BE2C (cell line): ENCODE data around the gene MAGI2.

ENCODE experiments used
- DNase-seq: peaks from one replicate; pipeline ENCODE4 v3.0.0-alpha.2; 2020
- H3K27me3 ChIP-seq: fragments of 250-450 bp; sonication (Bioruptor Pico); 2 replicates; pipeline ENCODE4 v1.5.1; 2020; ENCODE audit warnings: mild to moderate bottlenecking
- H3K36me3 ChIP-seq: fragments of 250-450 bp; sonication (Bioruptor Pico); 2 replicates; pipeline ENCODE4 v1.5.1; 2020; ENCODE audit warnings: mild to moderate bottlenecking
- H3K4me1 ChIP-seq: fragments of 250-450 bp; sonication (Bioruptor Pico); 2 replicates; pipeline ENCODE4 v1.5.1; 2020
- H3K4me3 ChIP-seq: 2 replicates; pipeline ENCODE4 v1.5.1; 2011; ENCODE audit warnings: low read depth, low read length
- H3K9me3 ChIP-seq: fragments of 250-450 bp; sonication (Bioruptor Pico); 2 replicates; pipeline ENCODE4 v1.5.1; 2020
- TF ChIP-seq, protein P1 (sequence below): IDR thresholded peaks from 2 replicates; pipeline ENCODE4 v1.5.1; 2012; ENCODE audit warnings: mild to moderate bottlenecking, low read depth, low read length

Gene MAGI2

DNA sequence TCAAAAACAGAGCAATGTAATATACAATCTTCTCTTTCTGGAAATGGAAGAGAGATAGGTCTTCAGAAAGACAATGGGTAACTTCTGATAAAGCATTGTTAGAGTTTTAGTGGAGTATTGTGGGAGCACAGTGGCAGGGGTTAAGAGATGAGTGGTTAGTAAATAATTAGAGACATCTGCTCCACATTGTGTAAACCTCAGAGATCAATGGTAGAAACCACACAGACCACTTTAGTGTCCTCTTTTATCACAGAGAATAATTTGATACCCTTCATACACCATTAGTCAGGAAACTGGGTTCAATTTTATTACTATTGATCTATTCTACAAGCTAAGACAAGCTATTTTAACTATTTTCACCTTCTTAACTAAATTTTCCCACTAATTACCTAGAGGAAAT is 35.9 kb upstream of the MAGI2 start:
- no peaks in the 10 kb centered on the region for H3K36me3 ChIP-seq
- H3K4me1 ChIP-seq = peaks cover 4% of the 10 kb centered on the region; the same call in 1 of the 2 replicates
- H3K4me3 ChIP-seq = no peak overlapping the region
- no peaks in the 10 kb centered on the region for H3K9me3 ChIP-seq
- TF ChIP-seq, protein P1, sequence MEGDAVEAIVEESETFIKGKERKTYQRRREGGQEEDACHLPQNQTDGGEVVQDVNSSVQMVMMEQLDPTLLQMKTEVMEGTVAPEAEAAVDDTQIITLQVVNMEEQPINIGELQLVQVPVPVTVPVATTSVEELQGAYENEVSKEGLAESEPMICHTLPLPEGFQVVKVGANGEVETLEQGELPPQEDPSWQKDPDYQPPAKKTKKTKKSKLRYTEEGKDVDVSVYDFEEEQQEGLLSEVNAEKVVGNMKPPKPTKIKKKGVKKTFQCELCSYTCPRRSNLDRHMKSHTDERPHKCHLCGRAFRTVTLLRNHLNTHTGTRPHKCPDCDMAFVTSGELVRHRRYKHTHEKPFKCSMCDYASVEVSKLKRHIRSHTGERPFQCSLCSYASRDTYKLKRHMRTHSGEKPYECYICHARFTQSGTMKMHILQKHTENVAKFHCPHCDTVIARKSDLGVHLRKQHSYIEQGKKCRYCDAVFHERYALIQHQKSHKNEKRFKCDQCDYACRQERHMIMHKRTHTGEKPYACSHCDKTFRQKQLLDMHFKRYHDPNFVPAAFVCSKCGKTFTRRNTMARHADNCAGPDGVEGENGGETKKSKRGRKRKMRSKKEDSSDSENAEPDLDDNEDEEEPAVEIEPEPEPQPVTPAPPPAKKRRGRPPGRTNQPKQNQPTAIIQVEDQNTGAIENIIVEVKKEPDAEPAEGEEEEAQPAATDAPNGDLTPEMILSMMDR = no peak
- no peaks in the 10 kb centered on the region for H3K27me3 ChIP-seq
- no peak for DNase-seq

GRCh38 chr7:79478386-79478785 is 24.9 kb upstream of the MAGI2 start:
- no peaks in the 10 kb centered on the region for H3K4me1 ChIP-seq
- no peak for DNase-seq
- H3K9me3 ChIP-seq = no peaks in the 10 kb centered on the region
- H3K4me3 ChIP-seq = no peak overlapping the region
- H3K36me3 ChIP-seq = no peaks in the 10 kb centered on the region
- no peaks in the 10 kb centered on the region for H3K27me3 ChIP-seq
- TF ChIP-seq, protein P1 = no peak

GRCh38 chr7:79475455-79475854 is 22.0 kb upstream of the MAGI2 start:
- Histone ChIP-seq H3K36me3 (no peaks in the 10 kb centered on the region), H3K4me3 (no peak overlapping the region), H3K27me3 (no peaks in the 10 kb centered on the region), H3K9me3 (no peaks in the 10 kb centered on the region), H3K4me1 (no peaks in the 10 kb centered on the region)
- TF ChIP-seq, protein P1 = no peak
- DNase-seq = no peak

GRCh38 chr7:79471699-79472098 is 18.2 kb upstream of the MAGI2 start:
- H3K9me3 ChIP-seq = no peaks in the 10 kb centered on the region
- TF ChIP-seq, protein P1 = no peak
- no peaks in the 10 kb centered on the region for H3K27me3 ChIP-seq
- H3K4me1 ChIP-seq = no peaks in the 10 kb centered on the region
- no peak for DNase-seq
- H3K4me3 ChIP-seq = no peak overlapping the region
- no peaks in the 10 kb centered on the region for H3K36me3 ChIP-seq

- no peak for DNase-seq
- no peak overlapping the region for H3K4me3 ChIP-seq
- no peaks in the 10 kb centered on the region for H3K36me3 ChIP-seq
- no peaks in the 10 kb centered on the region for H3K27me3 ChIP-seq
- H3K9me3 ChIP-seq = no peaks in the 10 kb centered on the region
- H3K4me1 ChIP-seq = no peaks in the 10 kb centered on the region
- TF ChIP-seq, protein P1 = no peak
These were observed 17.8 kb upstream of the MAGI2 start for GRCh38 chr7:79471283-79471682.

GRCh38 chr7:79465551-79465950 is 12.1 kb upstream of the MAGI2 start:
- TF ChIP-seq, protein P1 = no peak
- Histone ChIP-seq H3K4me1 (no peaks in the 10 kb centered on the region), H3K36me3 (no peaks in the 10 kb centered on the region), H3K27me3 (no peaks in the 10 kb centered on the region), H3K9me3 (no peaks in the 10 kb centered on the region), H3K4me3 (no peak overlapping the region)
- no peak for DNase-seq
